GM18861 (cell line): ENCODE data around the gene BBOX1.

Experiments
- ATAC-seq: cut with Tn5 transposase; IDR thresholded peaks from one replicate; pipeline ENCODE4 v1.9.1; 2021; ENCODE audit not compliant: unreplicated experiment

BBOX1 gene

GRCh38 chr11:27025312-27025955 lies 15.2 kb upstream of the BBOX1 start:
- ATAC-seq: no peak

- no peak for ATAC-seq
Observed at GRCh38 chr11:27025957-27026733, 14.5 kb upstream of the BBOX1 start.

- no peak for ATAC-seq
Observed at GRCh38 chr11:27028561-27028965, 12.1 kb upstream of the BBOX1 start.

GRCh38 chr11:27029966-27030365 lies 10.6 kb upstream of the BBOX1 start:
- no peak for ATAC-seq

DNA sequence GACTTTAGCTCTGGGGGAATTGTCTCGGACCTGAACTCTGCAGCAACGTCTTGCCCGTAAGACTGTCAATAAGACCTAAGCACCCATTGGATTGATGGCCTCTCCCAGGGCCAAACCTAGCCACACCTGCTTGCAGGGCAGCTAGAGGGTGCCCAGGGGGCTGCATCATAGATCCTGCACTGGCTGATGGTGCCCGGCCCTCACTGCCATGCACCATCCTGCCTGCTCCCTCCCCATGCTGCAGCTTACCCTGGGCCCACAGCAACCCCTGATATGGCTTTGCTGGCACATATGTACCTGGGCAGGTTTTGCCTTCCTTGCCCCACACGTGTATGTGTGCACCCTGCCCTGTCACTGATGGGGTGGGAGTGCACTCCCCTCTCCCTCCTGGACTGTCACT lies 8.9 kb upstream of the BBOX1 start:
- ATAC-seq: no peak

- ATAC-seq: no peak
Observed at GRCh38 chr11:27039873-27040272, 742 bp upstream of the BBOX1 start.

- no peak for ATAC-seq
Observed at GRCh38 chr11:27041141-27041899, 705 bp downstream of the BBOX1 start.

GRCh38 chr11:27046956-27047355 lies 6.3 kb downstream of the BBOX1 start:
- no peak for ATAC-seq

DNA sequence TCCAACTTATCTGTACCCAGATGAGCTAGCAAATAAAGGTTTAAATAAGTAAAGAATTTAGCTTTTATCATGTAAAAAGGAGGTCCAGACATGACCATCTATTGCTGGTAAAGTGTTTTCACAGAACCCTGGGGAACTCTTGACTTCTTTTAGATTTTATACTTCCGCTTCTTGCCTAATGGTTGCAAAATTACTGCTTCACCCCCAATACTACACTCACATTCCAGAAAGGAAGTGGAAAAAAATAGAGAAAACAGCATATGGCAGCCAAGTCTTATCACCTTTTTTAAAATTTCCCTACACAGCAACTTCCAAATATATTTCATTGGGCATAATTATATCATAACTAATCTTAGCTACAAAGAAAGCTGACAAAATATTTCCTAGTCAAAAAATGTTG lies 12.1 kb downstream of the BBOX1 start:
- no peak for ATAC-seq

DNA sequence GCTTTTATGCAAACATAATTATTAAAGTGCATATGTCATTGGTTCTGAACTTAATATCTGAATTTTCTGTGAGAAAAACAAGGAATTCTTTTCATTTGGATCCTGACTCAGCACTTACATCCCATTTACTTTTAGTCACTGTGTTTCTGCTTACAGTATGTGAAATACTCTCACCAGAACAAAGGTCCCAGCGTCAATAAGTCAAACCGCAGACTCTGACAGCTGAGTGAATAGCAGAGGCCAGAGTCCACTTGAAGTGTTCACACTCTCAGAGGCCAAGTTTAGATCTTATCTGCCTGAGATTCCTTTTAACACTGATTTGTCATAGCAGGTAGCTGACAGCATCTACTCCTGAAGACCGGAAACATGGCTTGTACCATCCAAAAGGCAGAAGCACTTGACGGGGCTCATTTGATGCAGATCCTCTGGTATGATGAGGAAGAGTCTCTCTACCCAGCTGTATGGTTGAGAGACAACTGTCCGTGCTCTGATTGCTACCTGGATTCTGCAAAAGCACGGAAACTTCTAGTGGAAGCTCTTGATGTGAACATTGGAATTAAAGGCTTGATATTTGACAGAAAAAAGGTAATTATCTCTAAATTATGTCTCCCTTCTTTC lies 14.6 kb downstream of the BBOX1 start:
- ATAC-seq: no peak

DNA sequence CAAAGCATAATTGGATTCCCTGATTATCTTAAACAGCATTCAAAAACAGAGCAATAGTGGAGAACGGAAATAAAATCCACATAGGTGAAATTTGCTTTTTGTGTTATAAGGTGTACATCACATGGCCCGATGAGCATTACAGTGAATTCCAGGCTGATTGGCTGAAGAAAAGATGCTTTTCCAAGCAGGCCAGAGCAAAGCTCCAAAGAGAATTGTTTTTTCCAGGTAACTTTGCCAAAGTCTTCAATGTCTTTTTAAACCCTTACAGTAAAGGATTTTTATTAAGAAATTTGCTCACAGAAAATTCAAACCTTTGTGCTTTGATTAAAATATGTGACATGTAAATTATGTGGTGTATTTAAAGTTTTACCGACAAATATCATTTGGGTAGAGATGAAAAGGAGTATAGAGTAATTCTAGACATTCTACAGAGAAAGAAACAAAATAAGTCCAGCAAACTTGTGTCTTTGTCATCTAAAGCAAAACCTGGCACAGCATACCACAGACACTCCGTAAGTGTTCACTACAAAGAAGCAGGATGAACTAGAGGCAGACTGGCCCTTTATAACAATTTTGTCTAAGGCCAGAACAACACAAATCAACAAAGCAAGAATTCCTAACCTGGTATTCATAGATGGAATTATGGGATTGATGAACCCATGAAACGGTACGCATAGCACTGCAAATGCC lies 16.6 kb downstream of the BBOX1 start:
- no peak for ATAC-seq

DNA sequence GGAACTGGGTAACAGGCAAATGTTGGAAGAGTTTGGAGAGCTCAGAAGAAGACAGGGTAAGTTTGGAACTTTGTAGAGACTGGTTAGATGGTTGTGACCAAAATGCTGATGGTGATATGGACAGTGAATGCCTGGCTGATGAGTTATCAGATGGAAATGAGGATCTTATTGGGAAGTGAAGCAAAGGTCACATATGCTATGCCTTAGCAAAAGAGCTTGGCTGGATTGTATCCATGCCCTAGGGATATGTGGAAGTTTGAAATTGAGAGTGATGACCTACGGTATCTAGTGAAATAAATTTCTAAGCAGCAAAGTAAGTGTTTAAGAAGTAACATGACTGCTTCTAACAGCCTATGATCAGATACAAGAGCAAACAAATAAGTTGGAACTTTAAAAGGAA lies 17.8 kb downstream of the BBOX1 start:
- ATAC-seq: no peak

- ATAC-seq: no peak
Observed at GRCh38 chr11:27059431-27059830, 18.8 kb downstream of the BBOX1 start.

DNA sequence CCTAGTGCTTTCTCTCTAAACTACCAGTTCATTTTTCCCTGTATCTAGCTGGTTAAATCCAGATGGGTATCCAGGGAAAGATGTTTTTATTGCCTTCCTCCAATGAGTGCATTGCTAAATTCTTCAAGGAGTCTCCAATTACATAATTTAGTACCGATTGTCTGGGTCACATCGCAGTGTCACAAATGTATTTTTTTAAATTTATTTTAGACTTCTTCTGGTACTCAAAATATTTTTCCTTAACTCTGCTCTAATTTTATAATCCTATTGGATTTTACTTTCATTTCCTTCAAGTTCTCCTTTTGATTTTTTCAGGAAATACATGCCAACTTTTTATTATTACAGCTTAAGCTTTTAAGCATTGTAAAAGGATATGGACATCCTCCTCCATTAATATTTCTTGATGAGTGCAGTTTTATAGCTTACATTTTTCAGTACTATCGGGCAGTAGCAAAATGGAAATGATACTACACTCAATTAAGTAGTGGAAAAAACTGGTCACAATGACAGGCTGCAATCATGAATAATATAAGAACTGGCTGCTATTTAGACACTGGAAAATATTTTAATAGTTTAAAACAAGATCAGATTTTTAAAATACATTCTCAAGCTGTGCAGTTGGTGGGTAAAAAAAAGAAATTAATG lies 20.3 kb downstream of the BBOX1 start:
- ATAC-seq: no peak

DNA sequence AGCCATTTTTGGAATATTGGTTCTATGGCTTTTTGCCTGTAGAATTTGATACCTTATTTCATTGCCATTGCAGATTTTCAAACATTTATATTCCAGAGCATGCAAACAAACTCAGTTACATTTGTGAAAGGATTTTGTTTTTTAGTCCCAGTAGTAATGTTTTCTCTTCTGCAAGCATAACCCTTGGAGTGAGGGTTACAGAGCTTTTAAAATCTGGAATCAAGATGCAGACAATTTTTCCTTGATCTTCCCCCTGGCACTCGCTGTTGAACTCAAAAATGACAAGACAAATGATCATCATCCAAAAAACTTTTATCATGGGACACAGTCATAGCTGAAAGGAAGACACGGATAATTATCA lies 20.8 kb downstream of the BBOX1 start:
- no peak for ATAC-seq

DNA sequence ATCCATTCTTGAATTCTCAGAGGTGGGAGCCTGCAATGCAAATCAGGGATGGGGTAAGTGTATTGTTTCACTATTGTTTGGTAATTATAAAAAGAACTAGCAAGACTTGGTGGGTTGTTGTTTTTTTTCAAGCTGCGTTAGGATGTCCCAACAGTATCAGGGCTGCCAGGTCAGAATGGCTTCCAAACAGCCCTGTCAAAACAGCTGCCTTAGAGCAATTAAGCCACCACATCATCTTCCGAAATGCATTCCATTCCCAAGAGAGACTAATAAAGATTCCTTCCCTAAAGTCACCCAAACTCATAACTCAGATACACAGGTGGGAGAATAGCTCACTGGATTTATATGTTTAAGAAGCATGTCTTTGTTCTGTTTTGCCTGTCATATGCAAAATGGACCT lies 23.5 kb downstream of the BBOX1 start:
- ATAC-seq: no peak

- no peak for ATAC-seq
Observed at GRCh38 chr11:27075192-27075591, 34.6 kb downstream of the BBOX1 start.

- no peak for ATAC-seq
Observed at GRCh38 chr11:27075655-27076054, 35.0 kb downstream of the BBOX1 start.

DNA sequence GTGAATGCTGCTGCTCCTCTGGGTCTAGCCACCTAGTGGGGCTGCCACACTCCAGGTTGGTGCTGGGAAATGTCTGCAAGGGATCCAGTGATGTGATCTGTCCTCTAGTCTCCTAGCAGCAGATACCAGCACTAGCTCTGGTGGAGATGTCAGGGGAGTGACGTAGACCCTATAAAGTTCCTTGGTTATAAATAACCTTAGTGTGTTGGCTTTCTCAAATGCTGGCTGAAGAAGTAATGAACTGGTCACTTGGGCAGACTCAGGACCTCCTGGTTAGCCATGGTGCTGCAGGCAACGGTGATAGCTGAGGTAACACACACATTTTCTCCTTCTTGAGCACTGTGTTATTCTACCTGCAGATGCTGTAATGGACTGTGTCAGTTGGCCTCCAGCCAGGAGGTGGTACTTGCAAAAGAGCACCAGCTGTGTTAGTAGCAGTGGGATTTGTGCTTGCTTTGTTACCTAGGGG lies 35.5 kb downstream of the BBOX1 start:
- no peak for ATAC-seq

DNA sequence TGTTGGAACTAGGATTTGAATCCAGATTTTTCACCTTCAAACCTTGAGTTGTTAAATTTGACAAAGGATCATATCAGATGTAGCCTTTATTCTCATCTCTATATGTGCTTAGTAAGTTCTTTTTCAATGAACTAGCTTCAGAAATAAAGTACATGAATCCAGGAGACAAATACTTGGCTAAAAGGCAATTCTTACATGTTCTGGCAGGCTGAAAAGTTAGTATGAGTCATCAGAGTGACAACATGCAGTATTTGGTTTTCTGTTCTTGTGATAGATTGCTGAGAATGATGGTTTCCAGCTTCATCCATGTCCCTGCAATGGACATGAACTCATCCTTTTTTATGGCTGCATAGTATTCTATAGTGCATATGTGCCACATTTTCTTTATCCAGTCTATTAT lies 40.4 kb downstream of the BBOX1 start:
- ATAC-seq: no peak
